ENCODE results near the gene MTUS2. TPM values are rescaled to one million over a fixed set of nuclear protein-coding genes. Genes with fewer than 3 reads are reported as not detected.
"Not testable (repeated sequence)": the region's sequence is repeated elsewhere in the genome, so short reads cannot be mapped to it uniquely, and the experiment has no call there.

Gene MTUS2
- total RNA-seq, 4 donors from 2014 or later: 0.26 to 0.72 (median 0.38) TPM; not detected in 1

- 54% methylated on average over 3 of the region's 3 CpGs for WGBS
- Histone ChIP-seq H3K27ac (no peak overlapping the region), H3K27me3 (peaks cover 2% of the 10 kb centered on the region), H3K4me1 (no peaks in the 10 kb centered on the region), H3K4me3 (no peak overlapping the region), H3K9me3 (no peaks in the 10 kb centered on the region), H3K36me3 (no peaks in the 10 kb centered on the region)
- no peak for TF ChIP-seq EP300 (IDR thresholded peaks at IDR 0.05)
- no peak for TF ChIP-seq CTCF (IDR thresholded peaks at IDR 0.05)
- no peak for TF ChIP-seq POLR2A (IDR thresholded peaks at IDR 0.05)
- TF ChIP-seq POLR2AphosphoS5 (IDR thresholded peaks at IDR 0.05): no peak
- no peak for DNase-seq (ENCODE audit: low spot score in 2 of 2)
Observed at GRCh38 chr13:28983641-28984040, 163.5 kb downstream of the MTUS2 start.

DNA sequence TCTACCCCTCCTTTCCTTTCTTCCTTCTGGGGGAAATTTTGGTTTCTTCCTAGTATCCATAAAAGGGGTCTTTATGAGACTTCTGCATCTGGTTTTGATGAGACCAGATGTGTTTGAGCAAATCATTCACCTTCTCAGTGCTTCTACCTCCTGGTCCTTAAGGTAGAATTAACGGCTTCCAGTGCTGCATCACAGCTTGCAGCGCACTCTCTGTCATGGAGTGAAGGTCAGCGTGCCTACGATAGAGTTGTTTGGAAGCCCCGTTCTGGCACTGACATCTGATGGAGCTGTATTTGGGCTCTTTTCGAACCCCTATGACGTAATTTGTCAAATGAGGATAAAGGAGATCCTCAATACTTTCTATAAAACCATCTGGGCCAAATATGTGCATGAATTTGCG lies 164.2 kb downstream of the MTUS2 start:
- H3K27ac ChIP-seq: no peak overlapping the region
- TF ChIP-seq POLR2A (IDR thresholded peaks at IDR 0.05) (no peak), POLR2AphosphoS5 (IDR thresholded peaks at IDR 0.05) (no peak), CTCF (IDR thresholded peaks at IDR 0.05) (no peak), EP300 (IDR thresholded peaks at IDR 0.05) (no peak)
- DNase-seq (ENCODE audit: low spot score in 2 of 2): no peak
- no peaks in the 10 kb centered on the region for H3K4me1 ChIP-seq
- no peaks in the 10 kb centered on the region for H3K27me3 ChIP-seq
- H3K9me3 ChIP-seq: no peaks in the 10 kb centered on the region
- WGBS: 73% methylated on average over 8 of the region's 8 CpGs
- H3K36me3 ChIP-seq: no peaks in the 10 kb centered on the region
- H3K4me3 ChIP-seq: no peak overlapping the region

DNA sequence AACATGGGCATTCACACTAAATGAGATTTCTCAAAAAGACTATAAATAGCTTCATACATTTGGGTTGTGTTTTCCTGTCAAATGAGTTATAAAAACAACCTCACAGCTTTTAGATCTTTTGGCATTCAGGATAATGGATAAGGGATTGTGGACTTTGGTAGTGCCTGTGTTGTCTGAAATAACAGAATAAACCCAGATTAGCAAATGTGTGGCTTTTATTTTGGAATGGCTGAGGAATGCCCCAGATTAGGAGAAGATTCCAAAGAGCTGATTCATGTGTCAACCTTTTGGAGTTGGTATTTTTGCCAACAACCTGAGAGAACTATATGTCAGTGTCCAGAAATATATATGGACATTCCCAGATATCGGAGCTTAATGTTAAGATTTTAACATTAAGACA lies 164.7 kb downstream of the MTUS2 start:
- Histone ChIP-seq H3K36me3 (no peaks in the 10 kb centered on the region), H3K9me3 (no peaks in the 10 kb centered on the region), H3K27me3 (no peaks in the 10 kb centered on the region), H3K4me1 (no peaks in the 10 kb centered on the region), H3K27ac (no peak overlapping the region), H3K4me3 (no peak overlapping the region)
- DNase-seq (ENCODE audit: low spot score in 2 of 2): no peak
- TF ChIP-seq POLR2A (IDR thresholded peaks at IDR 0.05) (no peak), POLR2AphosphoS5 (IDR thresholded peaks at IDR 0.05) (no peak), EP300 (IDR thresholded peaks at IDR 0.05) (no peak), CTCF (IDR thresholded peaks at IDR 0.05) (no peak)
- 59% methylated on average over 1 of the region's 1 CpG for WGBS

GRCh38 chr13:28990378-28990777 lies 170.2 kb downstream of the MTUS2 start:
- not testable (repeated sequence) for H3K36me3 ChIP-seq; H3K4me1 ChIP-seq; H3K9me3 ChIP-seq; H3K4me3 ChIP-seq; H3K27me3 ChIP-seq; H3K27ac ChIP-seq; DNase-seq (ENCODE audit: low spot score in 2 of 2)
- WGBS: 60% methylated on average over 3 of the region's 3 CpGs

DNA sequence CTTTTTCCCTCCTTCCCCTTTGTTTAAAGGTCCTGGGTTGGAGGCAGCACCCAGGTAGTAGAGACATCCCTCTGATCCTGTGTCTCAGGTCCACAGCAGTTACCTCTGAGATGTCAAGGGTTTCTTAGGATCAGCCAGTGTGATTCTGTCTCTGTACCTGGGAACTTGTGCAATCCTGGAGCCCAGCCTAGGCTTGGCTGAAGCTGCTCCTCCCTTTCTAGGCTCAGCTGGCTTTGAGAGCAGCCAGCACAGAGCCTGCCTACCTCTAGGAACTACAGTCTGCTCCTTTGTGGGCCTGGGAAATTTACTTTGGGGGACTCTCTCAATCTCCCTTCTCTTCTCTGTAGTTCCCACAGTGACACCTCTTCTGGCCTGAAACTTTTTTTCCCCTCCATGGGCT lies 171.6 kb downstream of the MTUS2 start:
- Histone ChIP-seq H3K4me3 (no peak overlapping the region), H3K27ac (no peak overlapping the region), H3K9me3 (peaks cover 1% of the 10 kb centered on the region), H3K4me1 (no peaks in the 10 kb centered on the region), H3K36me3 (no peaks in the 10 kb centered on the region), H3K27me3 (no peaks in the 10 kb centered on the region)
- TF ChIP-seq EP300 (IDR thresholded peaks at IDR 0.05) (no peak), POLR2AphosphoS5 (IDR thresholded peaks at IDR 0.05) (no peak), CTCF (IDR thresholded peaks at IDR 0.05) (no peak), POLR2A (IDR thresholded peaks at IDR 0.05) (no peak)
- no peak for DNase-seq (ENCODE audit: low spot score in 2 of 2)

GRCh38 chr13:29000826-29001225 lies 180.7 kb downstream of the MTUS2 start:
- no peaks in the 10 kb centered on the region for H3K27me3 ChIP-seq
- TF ChIP-seq POLR2A (IDR thresholded peaks at IDR 0.05) (no peak), CTCF (IDR thresholded peaks at IDR 0.05) (no peak), EP300 (IDR thresholded peaks at IDR 0.05) (no peak), POLR2AphosphoS5 (IDR thresholded peaks at IDR 0.05) (no peak)
- H3K4me3 ChIP-seq: no peak overlapping the region
- peaks cover 10% of the 10 kb centered on the region for H3K9me3 ChIP-seq
- no peak overlapping the region for H3K27ac ChIP-seq
- H3K4me1 ChIP-seq: no peaks in the 10 kb centered on the region
- 92% methylated on average over 3 of the region's 3 CpGs for WGBS
- H3K36me3 ChIP-seq: no peaks in the 10 kb centered on the region
- DNase-seq (ENCODE audit: low spot score in 2 of 2): no peak

Data from suprapubic skin (tissue), 4 donors.